GM18505 (cell line): Measurements from ENCODE around the gene KCNAB2.

Experiments
- ATAC-seq: cut with Tn5 transposase; IDR thresholded peaks from one replicate; pipeline ENCODE4 v1.9.1; 2021; ENCODE audit not compliant: unreplicated experiment
- POLR2A ChIP-seq: IDR thresholded peaks from 4 replicates; pipeline ENCODE4 v1.6.1; 2011; ENCODE audit warnings: borderline replicate concordance; ENCODE audit not compliant: insufficient read depth, insufficient read length; ENCODE audit errors: extremely low read depth

KCNAB2 gene

DNA sequence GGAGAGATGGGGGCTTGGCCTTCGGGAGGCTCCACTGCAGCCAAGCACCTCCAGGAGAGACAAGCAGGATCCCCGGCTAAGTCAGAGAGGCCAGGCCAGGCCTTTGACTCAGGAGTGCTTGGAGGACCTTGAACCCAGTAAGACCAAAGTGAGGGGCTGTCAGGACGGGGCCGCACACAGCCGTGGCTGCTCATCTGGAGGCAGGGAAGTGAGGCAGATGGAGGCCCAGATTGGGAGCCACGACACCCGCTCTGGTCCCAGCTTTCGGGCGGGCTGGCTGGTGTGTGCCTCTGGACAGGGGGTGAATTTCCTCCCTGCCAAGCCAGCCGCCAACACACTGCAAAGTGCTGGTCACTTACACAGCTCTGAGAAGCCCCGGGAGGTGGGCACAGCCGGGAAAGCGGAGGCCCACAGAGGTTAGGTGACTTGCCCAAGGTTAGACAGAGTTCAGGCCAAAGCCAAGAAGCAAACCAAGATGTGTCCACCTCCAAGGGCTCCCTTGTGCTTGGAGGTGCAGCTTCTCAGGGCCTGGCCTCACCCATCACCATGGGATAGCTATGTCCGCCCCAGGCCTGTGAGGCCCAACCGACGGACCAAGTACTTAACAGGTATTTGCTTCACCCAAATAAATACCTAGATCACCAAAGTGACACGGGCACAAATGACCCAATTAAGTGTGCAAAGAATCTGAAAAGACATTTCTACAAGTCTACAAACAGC lies 76.1 kb downstream of the KCNAB2 start:
- no peak for TF ChIP-seq POLR2A
- ATAC-seq: no peak

DNA sequence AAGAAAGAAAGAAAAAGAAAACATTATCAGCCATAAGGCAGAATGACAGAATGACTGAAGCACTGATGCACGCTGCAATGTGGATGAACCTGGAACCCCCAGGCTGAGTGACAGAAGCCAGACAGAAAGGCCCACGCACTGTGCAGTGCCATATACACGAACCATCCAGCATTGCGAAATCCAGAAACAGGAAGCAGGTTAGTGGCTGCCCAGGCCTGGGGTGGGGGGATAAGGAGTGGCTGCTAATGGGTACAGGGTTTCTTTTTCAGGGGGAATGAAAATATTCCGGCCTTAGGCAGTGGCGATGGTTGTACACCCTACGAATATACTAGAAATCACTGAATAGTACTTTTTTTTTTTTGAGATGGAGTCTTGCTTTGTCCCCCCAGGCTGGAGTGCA lies 77.4 kb downstream of the KCNAB2 start:
- no peak for ATAC-seq
- no peak for TF ChIP-seq POLR2A

GRCh38 chr1:6123816-6124215 lies 78.1 kb downstream of the KCNAB2 start:
- ATAC-seq: no peak

GRCh38 chr1:6124341-6124740 lies 78.7 kb downstream of the KCNAB2 start:
- no peak for TF ChIP-seq POLR2A
- no peak for ATAC-seq

More at GRCh38 chr1:6123816-6124215, 78.1 kb downstream of the KCNAB2 start:
- no peak for TF ChIP-seq POLR2A

DNA sequence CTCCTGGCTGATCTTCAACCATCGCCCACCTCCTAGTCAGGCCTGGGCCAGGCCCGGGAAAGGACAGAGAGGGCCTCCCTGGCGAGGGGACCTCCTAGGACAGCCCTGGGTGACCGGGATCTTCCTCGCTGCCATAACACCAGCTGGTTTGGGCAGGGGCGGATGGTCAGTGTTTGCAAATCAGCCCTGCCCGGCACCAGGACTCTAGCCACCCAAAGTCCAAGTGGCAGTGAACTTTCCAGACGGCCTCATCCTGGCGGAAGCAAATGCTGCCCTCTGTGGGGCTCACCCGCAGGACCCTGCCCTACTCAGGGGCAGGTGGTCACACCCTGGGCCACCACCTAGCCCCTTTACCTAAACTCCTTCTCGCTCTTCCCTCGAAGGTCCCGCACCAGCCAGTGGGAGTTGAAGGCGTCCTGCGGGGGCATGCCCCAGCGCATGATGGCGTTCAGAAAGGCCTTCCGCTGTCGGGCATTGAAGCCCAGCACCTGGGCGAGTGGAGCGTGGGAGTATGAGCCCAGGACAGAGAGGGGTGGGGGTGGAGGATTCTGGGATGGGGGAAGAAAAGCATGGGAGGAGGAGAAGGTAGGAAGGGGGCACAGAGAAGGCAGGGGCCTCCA lies 79.2 kb downstream of the KCNAB2 start:
- no peak for ATAC-seq
- no peak for TF ChIP-seq POLR2A

- no peak for ATAC-seq
- no peak for TF ChIP-seq POLR2A
Measured at GRCh38 chr1:6125366-6125765, 79.7 kb downstream of the KCNAB2 start.

DNA sequence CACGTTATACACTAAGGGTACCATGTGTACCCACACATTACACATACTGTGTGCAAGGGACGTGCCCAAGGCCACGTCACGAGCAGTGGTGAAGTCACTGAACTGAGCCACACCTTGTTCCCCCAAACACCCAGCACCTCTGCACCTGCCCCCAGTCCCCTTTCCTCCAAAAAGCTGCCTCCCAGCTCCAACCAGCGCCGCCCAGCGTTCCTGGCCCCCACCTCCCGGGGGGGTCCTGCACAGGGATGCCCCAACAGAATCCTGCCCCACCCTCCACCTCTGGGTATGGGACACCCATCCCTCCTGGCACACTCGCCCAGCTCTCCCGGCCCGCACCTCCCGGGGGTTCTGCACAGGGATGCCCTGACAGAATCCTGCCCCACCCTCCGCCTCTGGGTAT lies 80.3 kb downstream of the KCNAB2 start:
- no peak for TF ChIP-seq POLR2A
- no peak for ATAC-seq

- no peak for ATAC-seq
- no peak for TF ChIP-seq POLR2A
Measured at GRCh38 chr1:6126521-6127067, 80.9 kb downstream of the KCNAB2 start.

DNA sequence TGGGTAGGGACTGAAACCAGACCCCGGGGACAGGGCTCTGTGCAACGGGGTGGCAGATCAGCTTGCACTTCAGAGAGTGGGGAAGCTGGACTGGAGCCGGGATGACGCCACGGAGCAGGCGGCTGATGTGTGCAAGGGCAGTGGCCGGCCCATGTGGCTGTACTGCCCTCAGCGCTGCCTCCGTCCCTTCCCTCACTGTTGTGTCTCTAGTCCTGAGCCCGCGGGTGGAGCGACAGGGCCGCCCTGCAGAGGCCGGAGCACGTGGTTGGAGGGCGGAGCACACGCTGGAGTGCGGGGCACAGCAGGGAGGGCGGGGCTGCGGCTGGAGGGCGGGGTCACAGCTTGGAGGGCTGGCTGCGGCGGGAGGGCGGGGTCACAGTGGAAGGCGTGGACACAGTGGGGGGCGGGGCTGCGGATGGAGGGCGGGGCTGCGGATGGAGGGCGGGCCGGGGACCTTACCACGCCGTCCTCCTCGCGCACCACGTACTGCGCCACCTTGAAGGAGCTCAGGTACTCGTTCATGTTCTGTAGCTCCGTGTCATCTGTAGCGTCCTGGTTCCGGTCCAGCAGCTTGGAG lies 82.0 kb downstream of the KCNAB2 start:
- TF ChIP-seq POLR2A: no peak
- no peak for ATAC-seq

DNA sequence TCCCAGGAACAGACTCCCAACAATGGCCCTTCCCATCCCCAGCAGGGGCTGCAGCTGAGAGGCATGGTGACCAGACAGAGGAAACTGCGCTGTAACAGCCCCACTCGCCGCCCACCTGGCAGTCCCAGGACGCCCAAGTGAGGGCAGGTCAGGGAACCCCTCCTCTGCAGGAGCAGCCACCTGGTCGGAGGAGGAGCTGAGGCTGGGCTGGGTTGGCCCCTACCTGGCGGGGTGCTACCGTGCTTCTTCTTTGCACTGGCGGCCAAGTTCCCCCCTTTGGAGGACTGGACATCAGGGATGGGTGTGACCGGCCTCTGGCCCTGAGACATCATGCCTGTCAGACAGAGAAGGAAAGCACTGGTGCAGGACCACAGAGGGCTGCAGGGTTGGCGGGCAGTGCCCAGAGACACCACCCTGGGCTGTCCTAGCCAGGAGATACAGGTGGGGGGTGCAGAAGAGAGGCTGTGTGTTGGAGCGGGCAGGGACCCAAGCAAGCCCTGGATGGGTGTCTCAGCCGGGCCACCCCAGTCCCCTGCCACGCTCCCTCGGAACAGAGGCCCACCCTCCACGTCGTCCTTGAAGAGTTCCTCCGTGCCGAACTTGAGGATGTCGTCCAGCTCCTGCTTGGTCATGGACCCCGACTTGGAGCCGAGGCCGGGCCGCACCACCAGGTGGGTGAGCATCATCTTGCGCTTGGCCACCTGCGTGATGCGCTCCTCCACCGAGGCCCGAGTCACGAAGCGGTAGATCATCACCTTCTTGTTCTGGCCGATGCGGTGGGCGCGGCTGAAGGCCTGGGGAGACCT lies 82.8 kb downstream of the KCNAB2 start:
- no peak for ATAC-seq
- TF ChIP-seq POLR2A: no peak

DNA sequence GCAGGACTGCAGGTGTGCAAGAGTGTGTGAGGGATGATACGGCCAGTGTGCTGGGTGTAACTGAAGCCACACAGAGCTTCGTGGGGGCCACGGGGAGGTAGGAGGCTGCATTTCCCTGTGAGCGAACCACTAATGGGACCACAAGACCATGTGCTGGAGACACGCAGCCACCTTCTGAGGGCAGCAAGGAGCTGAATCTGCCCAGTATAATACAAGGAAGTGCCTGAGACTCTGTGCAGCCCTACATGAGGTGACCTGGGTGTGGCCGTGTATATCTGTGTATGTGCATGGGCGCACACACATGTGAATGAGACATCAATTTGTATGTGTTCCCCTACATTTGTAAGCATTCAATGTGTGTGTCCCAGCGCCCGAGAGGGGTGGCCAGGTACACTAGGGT lies 83.6 kb downstream of the KCNAB2 start:
- TF ChIP-seq POLR2A: no peak
- no peak for ATAC-seq

DNA sequence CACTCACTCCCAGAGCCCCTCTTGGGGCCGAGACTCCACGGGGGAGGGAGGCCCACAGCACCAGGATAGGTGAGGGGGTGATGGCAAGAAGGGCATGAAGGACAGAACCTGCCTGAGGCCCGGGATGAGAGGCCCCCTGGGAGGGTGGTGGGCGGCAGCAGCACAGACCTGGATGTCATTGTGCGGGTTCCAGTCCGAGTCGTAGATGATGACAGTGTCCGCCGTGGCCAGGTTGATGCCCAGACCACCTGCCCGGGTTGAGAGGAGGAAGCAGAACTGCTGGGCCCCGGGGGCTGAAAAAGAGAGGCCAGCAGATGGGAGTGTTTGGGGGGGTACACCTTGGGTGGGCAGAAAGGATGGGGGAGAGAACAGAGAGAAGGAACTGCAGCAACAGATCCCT lies 84.3 kb downstream of the KCNAB2 start:
- ATAC-seq: no peak
- TF ChIP-seq POLR2A: no peak

- TF ChIP-seq POLR2A: no peak
- no peak for ATAC-seq
Measured at GRCh38 chr1:6130596-6130995, 84.9 kb downstream of the KCNAB2 start.
